ENCODE data around the gene CD2BP2. TPM values are rescaled to one million over a fixed set of nuclear protein-coding genes. Genes with fewer than 3 reads are reported as not detected.
"Not testable (repeated sequence)": the region's sequence is repeated elsewhere in the genome, so short reads cannot be mapped to it uniquely, and the experiment has no call there.

Gene CD2BP2
- total RNA-seq, 2 experiments from 2014 or later = 60.7 to 61.4 TPM

DNA sequence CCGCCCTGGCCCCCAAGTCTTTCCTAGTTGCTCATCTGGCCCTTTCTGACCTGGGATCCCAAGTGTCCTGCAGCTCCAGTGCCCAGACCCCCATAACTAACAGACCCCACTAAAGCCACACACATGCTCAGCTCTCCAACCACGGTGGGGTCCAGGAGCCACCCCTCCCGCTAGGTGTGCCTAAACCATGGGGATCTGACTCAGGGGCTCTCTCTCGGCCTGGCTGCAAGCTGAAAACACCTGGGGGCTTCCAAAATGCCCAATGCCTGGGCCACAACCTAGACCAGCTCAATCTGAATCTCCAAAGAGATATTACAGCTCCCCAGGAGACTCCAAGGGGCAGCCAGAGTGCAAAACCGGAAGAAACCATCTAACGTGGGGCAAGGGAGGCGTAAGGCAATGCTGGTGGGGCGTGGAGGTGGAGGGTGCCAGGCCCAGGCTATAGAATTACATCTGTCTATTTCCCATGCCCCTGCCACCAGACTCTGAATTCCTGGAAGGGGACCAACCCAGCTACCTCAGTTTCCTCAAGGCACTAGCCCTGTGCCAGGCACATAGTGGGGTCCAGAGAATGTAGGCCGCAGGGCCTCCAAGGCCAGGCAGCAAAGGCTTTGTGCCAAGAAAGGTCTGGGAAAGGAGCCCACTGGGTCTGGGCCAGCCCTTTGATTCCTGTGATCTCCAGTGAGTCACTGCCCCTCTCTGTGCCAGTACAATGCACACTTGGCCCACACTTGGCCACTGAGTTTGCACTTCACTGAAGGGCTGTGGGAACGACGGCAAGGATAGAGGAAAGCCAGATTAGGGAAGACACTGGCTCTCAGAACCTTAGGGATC is 3.3 kb downstream of the CD2BP2 start:
- Mint-ChIP-seq H3K9me3 (no peaks in the 10 kb centered on the region), H3K27me3 (no peaks in the 10 kb centered on the region), H3K36me3 (peaks cover 45% of the 10 kb centered on the region), H3K4me3 (no peak overlapping the region), H3K4me1 (ENCODE audit: low read depth) (peaks cover 48% of the 10 kb centered on the region), H3K27ac (peak overlapping the region; percentile 51)
- POLR2A ChIA-PET = no interaction called here
- intact Hi-C loops (cut with micrococcal nuclease) = no loop called here
- CTCF ChIA-PET = no interaction called here
- DNase-seq = no peak

DNA sequence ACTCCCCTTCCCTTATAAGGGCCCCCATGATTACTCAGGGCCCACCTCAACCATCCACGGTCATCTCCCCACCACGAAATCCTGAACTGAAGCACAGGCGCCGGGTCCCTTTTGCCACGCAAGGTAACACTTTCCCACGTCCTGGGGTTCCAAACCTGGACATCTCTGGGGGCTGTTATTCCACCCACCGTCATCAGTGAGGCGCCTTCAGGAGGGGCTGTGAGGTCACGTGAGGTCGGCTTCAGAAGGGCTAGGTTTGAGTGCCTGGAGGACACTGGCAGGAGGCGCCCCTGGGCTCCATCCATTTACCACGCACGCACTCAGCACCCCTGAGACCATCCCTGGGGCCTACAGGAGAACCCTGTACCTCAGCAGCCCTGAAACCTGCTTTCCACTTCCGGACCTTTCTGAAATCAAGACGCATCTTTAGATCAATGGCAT is 4.1 kb downstream of the CD2BP2 start:
- ChIA-PET CTCF (no interaction called here), POLR2A (no interaction called here)
- H3K4me1 Mint-ChIP-seq (ENCODE audit: low read depth) = peaks cover 41% of the 10 kb centered on the region
- no peak for DNase-seq
- H3K27ac Mint-ChIP-seq = peak overlapping the region; percentile 84
- intact Hi-C loops (cut with micrococcal nuclease) = no loop called here
- H3K4me3 Mint-ChIP-seq = no peak overlapping the region
- H3K36me3 Mint-ChIP-seq = peaks cover 43% of the 10 kb centered on the region
- H3K9me3 Mint-ChIP-seq = no peaks in the 10 kb centered on the region
- H3K27me3 Mint-ChIP-seq = no peaks in the 10 kb centered on the region

DNA sequence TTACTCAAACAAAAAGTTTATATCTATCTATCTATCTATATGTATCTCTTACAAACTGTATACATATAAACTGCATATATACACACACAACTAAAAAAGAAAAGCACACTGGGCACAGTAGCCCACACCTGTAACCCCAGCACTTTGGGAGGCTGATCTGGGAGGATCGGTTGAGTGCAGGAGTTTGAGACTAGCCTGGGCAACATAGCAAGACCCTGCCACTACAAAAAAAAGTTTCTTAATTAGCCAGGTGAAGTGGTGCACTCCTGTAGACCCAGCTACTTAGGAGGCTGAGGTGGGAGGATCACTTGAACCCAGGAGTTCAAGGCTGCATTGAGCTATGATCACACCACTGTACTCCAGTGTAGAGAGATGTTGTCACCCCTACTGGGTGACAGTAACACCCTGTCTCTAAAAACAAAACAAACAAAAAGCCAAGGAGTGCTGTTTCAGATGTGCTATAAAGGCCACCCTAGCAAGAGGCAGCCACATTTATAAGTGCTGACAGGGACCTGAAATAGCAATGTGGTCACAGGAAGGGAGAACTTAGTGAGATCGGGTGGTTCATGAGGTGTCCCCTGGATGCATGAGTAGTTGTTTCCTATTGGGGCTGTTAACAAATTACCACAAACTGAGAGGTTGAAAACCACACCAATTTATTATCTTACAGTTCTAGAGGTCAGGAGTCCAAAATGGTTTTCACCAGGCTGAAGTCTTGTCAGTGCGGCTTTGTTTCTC is 4.8 kb downstream of the CD2BP2 start:
- peaks cover 36% of the 10 kb centered on the region for H3K4me1 Mint-ChIP-seq (ENCODE audit: low read depth)
- intact Hi-C loops (cut with micrococcal nuclease) = no loop called here

DNA sequence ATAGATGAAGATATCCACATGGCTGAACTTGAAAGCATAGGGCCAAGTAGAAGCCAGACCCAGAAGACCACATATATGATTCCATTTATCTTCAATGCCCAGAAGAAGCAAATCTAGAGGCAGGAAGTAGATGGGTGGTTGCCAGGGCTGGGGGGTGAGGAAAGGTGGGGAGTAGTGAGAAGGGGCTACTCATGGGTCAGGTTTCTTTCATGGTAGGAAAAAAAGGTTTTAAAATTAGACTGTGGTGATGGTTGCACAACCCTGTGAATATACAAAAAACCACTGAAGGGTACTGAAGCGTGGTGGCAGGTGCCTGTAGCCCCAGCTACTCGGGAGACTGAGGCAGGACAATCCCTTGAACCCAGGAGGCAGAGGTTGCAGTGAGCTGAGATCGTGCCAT is 5.4 kb downstream of the CD2BP2 start:
- Mint-ChIP-seq H3K27me3 (no peaks in the 10 kb centered on the region), H3K27ac (peak overlapping the region; percentile 84), H3K36me3 (peaks cover 38% of the 10 kb centered on the region), H3K4me3 (no peak overlapping the region), H3K4me1 (ENCODE audit: low read depth) (peaks cover 36% of the 10 kb centered on the region), H3K9me3 (no peaks in the 10 kb centered on the region)
- ChIA-PET CTCF (no interaction called here), POLR2A (interaction anchor here (1.5 kb wide), 1 partner anchor 53 kb away, joined by 5 read pairs; no protein-coding TSS in a partner anchor)
- no peak for DNase-seq
- intact Hi-C loops (cut with micrococcal nuclease) = no loop called here

More for the DNA sequence above, 4.8 kb downstream of the CD2BP2 start:
- peaks cover 42% of the 10 kb centered on the region for H3K36me3 Mint-ChIP-seq
- H3K27me3 Mint-ChIP-seq = no peaks in the 10 kb centered on the region
- POLR2A ChIA-PET = interaction anchor here (1.5 kb wide), 1 partner anchor 52 kb away, joined by 5 read pairs; no protein-coding TSS in a partner anchor
- H3K4me3 Mint-ChIP-seq = no peak overlapping the region
- H3K9me3 Mint-ChIP-seq = no peaks in the 10 kb centered on the region
- CTCF ChIA-PET = no interaction called here
- H3K27ac Mint-ChIP-seq = peak overlapping the region; percentile 84
- peak; percentile 56 for DNase-seq

DNA sequence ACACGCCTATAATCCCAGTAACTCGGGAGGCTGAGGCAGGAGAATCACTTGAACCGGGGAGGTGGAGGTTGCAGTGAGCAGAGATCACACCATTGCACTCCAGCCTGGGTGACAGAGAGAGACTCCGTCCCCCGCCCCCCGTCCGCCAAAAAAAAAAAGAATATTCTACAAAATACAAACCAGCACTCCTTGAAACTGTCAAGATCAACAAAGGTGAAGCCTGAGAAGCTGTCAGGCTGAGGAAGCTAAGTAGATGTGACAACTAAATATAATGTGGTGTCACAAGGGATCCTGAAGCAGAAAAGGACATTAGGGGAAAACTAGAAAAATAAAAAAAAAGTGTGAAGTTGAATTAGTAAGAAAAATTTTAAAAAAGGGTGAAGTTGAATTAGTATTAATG is 6.2 kb downstream of the CD2BP2 start:
- Mint-ChIP-seq H3K9me3 (no peaks in the 10 kb centered on the region), H3K4me1 (ENCODE audit: low read depth) (peaks cover 29% of the 10 kb centered on the region), H3K27me3 (no peaks in the 10 kb centered on the region), H3K4me3 (no peak overlapping the region), H3K36me3 (peaks cover 34% of the 10 kb centered on the region), H3K27ac (no peak overlapping the region)
- no peak for DNase-seq
- CTCF ChIA-PET = no interaction called here
- intact Hi-C loops (cut with micrococcal nuclease) = no loop called here
- POLR2A ChIA-PET = interaction anchor here (1.5 kb wide), 1 partner anchor 53 kb away, joined by 5 read pairs; no protein-coding TSS in a partner anchor

DNA sequence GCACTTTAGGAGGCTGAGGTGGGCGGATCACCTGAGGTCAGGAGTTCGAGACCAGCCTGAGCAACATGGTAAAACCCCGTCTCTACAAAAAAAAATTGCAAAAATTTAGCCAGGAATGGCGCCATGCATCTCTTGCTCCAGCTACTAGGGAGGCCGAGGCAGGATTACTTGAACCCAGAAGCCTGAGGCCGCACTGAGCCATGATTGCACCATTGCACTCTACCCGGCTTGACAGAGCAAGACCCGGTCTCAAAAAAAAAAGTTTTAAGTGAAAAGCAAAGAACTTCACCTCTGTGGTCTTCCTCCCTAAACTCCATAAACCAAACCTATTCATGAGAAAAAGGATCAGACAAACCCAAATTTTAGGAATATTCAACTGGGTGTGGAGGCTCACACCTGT is 7.0 kb downstream of the CD2BP2 start:
- no peaks in the 10 kb centered on the region for H3K9me3 Mint-ChIP-seq
- no peak for DNase-seq
- H3K4me3 Mint-ChIP-seq = no peak overlapping the region
- H3K4me1 Mint-ChIP-seq (ENCODE audit: low read depth) = peaks cover 22% of the 10 kb centered on the region
- intact Hi-C loops (cut with micrococcal nuclease) = no loop called here
- no peak overlapping the region for H3K27ac Mint-ChIP-seq
- ChIA-PET CTCF (no interaction called here), POLR2A (interaction anchor here (0.5 kb wide), 1 partner anchor 1856 kb away, joined by 4 read pairs; no protein-coding TSS in a partner anchor)
- H3K27me3 Mint-ChIP-seq = no peaks in the 10 kb centered on the region
- peaks cover 31% of the 10 kb centered on the region for H3K36me3 Mint-ChIP-seq

DNA sequence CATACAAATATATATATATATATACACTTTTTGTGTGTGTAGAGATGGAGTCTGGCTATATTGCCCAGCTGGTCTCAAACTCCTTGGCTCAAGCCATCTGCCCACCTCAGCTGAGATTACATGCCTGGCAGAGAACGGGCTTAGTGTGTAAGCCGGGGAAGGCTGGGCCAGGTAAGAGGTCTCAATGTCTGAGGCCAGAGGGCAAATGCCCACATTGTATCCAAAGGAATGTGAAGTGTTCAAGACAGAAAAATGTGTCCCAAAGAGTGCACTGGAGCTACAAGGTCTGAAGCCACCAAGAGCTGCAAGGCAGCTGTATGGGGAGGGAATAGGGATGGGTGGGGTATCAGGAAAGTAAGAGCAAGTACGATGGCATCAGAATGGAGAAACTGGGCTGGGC is 8.8 kb downstream of the CD2BP2 start:
- H3K4me3 Mint-ChIP-seq = no peak overlapping the region
- ChIA-PET CTCF (no interaction called here), POLR2A (interaction anchor here (0.6 kb wide), 1 partner anchor 46 kb away, joined by 6 read pairs; no protein-coding TSS in a partner anchor)
- H3K9me3 Mint-ChIP-seq = no peaks in the 10 kb centered on the region
- DNase-seq = peak; percentile 3
- no peaks in the 10 kb centered on the region for H3K27me3 Mint-ChIP-seq
- H3K36me3 Mint-ChIP-seq = peaks cover 17% of the 10 kb centered on the region
- H3K27ac Mint-ChIP-seq = no peak overlapping the region
- intact Hi-C loops (cut with micrococcal nuclease) = no loop called here
- H3K4me1 Mint-ChIP-seq (ENCODE audit: low read depth) = peaks cover 17% of the 10 kb centered on the region

DNA sequence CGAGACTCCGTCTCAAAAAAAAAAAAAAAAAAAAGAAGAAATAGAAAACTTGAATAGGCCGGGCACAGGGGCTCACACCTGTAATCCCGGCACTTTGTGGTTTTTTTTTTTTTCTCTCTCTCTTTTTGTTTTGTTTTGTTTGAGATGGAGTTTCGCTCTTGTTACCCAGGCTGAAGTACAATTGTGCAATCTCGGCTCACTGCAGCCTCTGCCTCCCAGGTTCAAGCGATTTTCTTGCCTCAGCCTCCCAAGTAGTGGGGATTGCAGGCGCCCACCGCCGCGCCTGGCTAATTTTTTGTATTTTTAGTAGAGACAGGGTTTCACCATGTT is 11.7 kb downstream of the CD2BP2 start:
- H3K27ac Mint-ChIP-seq; intact Hi-C loops (cut with micrococcal nuclease); H3K36me3 Mint-ChIP-seq; H3K27me3 Mint-ChIP-seq; H3K4me3 Mint-ChIP-seq; H3K4me1 Mint-ChIP-seq (ENCODE audit: low read depth); H3K9me3 Mint-ChIP-seq; POLR2A ChIA-PET: not testable (repeated sequence)
- peak; percentile 1 for DNase-seq
- CTCF ChIA-PET = interaction anchor here (0.7 kb wide), 1 partner anchor 186 kb away, joined by 4 read pairs; no protein-coding TSS in a partner anchor

DNA sequence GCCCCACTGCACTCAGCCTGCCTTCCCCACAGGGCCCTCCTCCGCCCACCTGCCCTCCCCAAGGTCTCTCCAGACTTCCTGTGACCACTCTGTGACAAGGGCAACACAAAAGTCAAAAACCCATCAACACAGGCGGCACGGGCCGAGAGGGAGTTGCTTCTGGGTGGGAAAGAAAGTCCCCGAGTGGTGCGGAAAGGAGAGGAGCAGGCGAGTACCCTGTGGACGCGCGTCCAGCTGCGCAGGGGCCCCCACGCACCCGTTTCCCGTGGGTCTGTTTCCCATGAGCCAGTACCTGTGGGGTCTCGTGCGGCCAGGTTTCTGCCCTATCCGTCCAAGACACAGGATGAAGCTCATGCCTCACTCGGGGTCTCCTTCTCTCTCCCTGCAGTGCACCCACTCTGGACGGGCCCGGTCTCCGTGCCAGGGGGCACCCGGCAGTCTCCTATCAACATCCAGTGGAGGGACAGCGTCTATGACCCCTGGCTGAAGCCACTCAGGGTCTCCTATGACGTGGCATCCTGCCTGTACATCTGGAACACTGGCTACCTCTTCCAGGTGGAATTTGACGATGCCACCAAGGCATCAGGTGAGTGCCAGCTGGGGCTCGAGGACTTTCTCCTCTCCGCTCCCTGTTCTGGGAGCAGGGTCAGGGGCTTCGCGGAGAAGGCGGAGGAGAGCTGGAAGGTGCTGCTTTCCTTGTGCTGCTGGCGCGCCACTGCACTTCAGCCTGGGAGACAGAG is 12.2 kb downstream of the CD2BP2 start:
- no peak overlapping the region for H3K4me3 Mint-ChIP-seq
- no peaks in the 10 kb centered on the region for H3K9me3 Mint-ChIP-seq
- no peak for DNase-seq
- H3K27ac Mint-ChIP-seq = no peak overlapping the region
- H3K27me3 Mint-ChIP-seq = no peaks in the 10 kb centered on the region
- CTCF ChIA-PET = interaction anchor here (0.7 to 1.3 kb wide), 2 partner anchors 67 to 185 kb away, joined by 4 to 5 read pairs; no protein-coding TSS in a partner anchor
- H3K36me3 Mint-ChIP-seq = peaks cover 4% of the 10 kb centered on the region
- POLR2A ChIA-PET = no interaction called here
- intact Hi-C loops (cut with micrococcal nuclease) = no loop called here
- H3K4me1 Mint-ChIP-seq (ENCODE audit: low read depth) = no peaks in the 10 kb centered on the region

DNA sequence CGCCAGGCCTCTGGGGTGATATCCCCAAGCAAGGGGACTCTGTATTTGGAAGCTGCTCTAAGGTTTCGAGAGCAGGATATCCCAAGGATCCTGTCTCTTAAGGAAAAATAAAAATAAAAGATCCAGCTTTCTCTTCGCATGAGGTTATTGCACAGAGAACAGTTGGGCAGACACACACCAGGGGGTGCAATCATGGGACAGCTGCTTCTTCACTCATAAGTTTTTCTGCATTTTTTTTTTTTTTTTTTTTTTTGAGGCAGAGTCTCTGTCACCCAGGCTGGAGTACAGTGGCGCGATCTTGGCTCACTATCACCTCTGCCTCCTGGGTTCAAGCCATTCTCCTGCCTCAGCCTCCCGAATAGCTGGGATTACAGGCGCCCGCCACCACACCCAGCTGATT is 13.1 kb downstream of the CD2BP2 start:
- H3K36me3 Mint-ChIP-seq; POLR2A ChIA-PET; DNase-seq; intact Hi-C loops (cut with micrococcal nuclease); H3K9me3 Mint-ChIP-seq; H3K27ac Mint-ChIP-seq; H3K4me1 Mint-ChIP-seq (ENCODE audit: low read depth); H3K4me3 Mint-ChIP-seq; H3K27me3 Mint-ChIP-seq: not testable (repeated sequence)
- CTCF ChIA-PET = interaction anchor here (1.3 kb wide), 1 partner anchor 68 kb away, joined by 5 read pairs; no protein-coding TSS in a partner anchor

DNA sequence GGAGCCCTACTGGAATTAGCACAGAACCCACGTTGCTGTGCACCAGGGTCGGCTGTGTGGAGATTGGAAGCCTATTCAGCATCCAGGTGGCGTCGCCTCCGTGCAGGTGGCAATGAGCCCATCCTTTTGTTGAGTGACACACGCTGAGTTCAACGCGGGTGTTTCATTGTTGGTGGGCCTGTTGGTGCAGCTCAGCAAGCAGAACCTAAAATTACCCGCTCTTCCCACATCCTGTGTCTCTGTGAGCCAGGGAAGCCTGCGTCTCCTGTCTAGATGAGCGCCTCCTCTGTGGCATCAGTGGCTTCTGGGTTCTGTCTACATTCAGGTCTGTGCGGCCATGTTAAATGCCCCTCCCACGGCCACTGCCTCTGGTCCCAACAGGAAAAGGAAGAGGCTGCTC is 14.5 kb downstream of the CD2BP2 start:
- CTCF ChIA-PET = no interaction called here
- peaks cover 4% of the 10 kb centered on the region for H3K36me3 Mint-ChIP-seq
- no peak overlapping the region for H3K27ac Mint-ChIP-seq
- no peak overlapping the region for H3K4me3 Mint-ChIP-seq
- intact Hi-C loops (cut with micrococcal nuclease) = no loop called here
- no peaks in the 10 kb centered on the region for H3K27me3 Mint-ChIP-seq
- no peaks in the 10 kb centered on the region for H3K9me3 Mint-ChIP-seq
- no peak for DNase-seq
- H3K4me1 Mint-ChIP-seq (ENCODE audit: low read depth) = peaks cover 6% of the 10 kb centered on the region
- POLR2A ChIA-PET = no interaction called here

DNA sequence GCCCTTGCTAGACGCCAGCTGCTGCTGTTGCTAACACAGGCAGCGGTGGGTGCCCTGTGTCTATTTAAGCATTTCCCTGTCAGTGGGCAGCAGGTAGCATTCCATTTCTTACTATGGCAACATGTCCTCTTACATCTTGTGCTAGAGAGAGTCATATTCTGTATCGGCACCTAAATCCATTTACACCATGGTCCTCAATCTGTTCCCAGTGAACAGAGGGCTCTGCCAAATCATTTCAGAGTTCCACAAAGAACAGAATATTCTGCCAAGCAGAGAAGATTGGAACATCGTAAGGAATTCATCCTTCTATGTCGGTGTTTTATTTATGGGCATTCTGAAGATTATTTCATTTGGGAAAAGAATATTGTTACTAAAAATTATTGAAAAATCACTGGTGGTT is 16.4 kb downstream of the CD2BP2 start:
- CTCF ChIA-PET; H3K9me3 Mint-ChIP-seq; DNase-seq; intact Hi-C loops (cut with micrococcal nuclease); H3K4me1 Mint-ChIP-seq (ENCODE audit: low read depth); H3K4me3 Mint-ChIP-seq; H3K27ac Mint-ChIP-seq; H3K27me3 Mint-ChIP-seq; H3K36me3 Mint-ChIP-seq; POLR2A ChIA-PET: not testable (repeated sequence)
